Activated effector memory CD4-positive, alpha-beta T cell treated with anti-CD3 and anti-CD28 coated beads, Interleukin-2, amount 50 U/mL, for 16 hours (primary cell): Measurements from ENCODE around the gene FNDC3B.

Experiments used
- DNase-seq: peaks from one replicate; pipeline ENCODE4 v3.0.0-alpha.2; 2020

FNDC3B gene

GRCh38 chr3:172321035-172321434 is 281.7 kb downstream of the FNDC3B start:
- DNase-seq, result no peak

- no peak for DNase-seq
Observed at GRCh38 chr3:172323894-172324610, 284.7 kb downstream of the FNDC3B start.

GRCh38 chr3:172324611-172325203 is 285.3 kb downstream of the FNDC3B start:
- no peak for DNase-seq

GRCh38 chr3:172325461-172325860 is 286.1 kb downstream of the FNDC3B start:
- DNase-seq, result no peak

GRCh38 chr3:172326993-172327392 is 287.6 kb downstream of the FNDC3B start:
- no peak for DNase-seq

GRCh38 chr3:172328282-172328681 is 288.9 kb downstream of the FNDC3B start:
- no peak for DNase-seq

GRCh38 chr3:172329070-172329469 is 289.7 kb downstream of the FNDC3B start:
- DNase-seq, result no peak

GRCh38 chr3:172330413-172330812 is 291.0 kb downstream of the FNDC3B start:
- DNase-seq, result no peak

- DNase-seq, result peak; percentile 85
Observed at GRCh38 chr3:172332256-172333041, 293.1 kb downstream of the FNDC3B start.

- no peak for DNase-seq
Observed at GRCh38 chr3:172333042-172333377, 293.6 kb downstream of the FNDC3B start.

- DNase-seq, result no peak
Observed at GRCh38 chr3:172333692-172334457, 294.5 kb downstream of the FNDC3B start.

- no peak for DNase-seq
Observed at GRCh38 chr3:172334671-172335207, 295.4 kb downstream of the FNDC3B start.

GRCh38 chr3:172339892-172340291 is 300.5 kb downstream of the FNDC3B start:
- no peak for DNase-seq

GRCh38 chr3:172340583-172340982 is 301.2 kb downstream of the FNDC3B start:
- DNase-seq, result no peak

- DNase-seq, result no peak
Observed at GRCh38 chr3:172341482-172342059, 302.2 kb downstream of the FNDC3B start.

GRCh38 chr3:172342097-172342659 is 302.8 kb downstream of the FNDC3B start:
- no peak for DNase-seq

- no peak for DNase-seq
Observed at GRCh38 chr3:172343117-172343516, 303.7 kb downstream of the FNDC3B start.

GRCh38 chr3:172343979-172344378 is 304.6 kb downstream of the FNDC3B start:
- DNase-seq, result no peak

GRCh38 chr3:172346161-172346560 is 306.8 kb downstream of the FNDC3B start:
- DNase-seq, result no peak

- no peak for DNase-seq
Observed at GRCh38 chr3:172347895-172348679, 308.7 kb downstream of the FNDC3B start.

GRCh38 chr3:172351895-172352466 is 312.6 kb downstream of the FNDC3B start:
- DNase-seq, result no peak
